HG03520 (cell line): ENCODE measurements around the gene PKD2L1.
A peak's percentile ranks its signal among the peaks of the same experiment; 100 is the strongest.
"Not testable (repeated sequence)": the region's sequence is repeated elsewhere in the genome, so short reads cannot be mapped to it uniquely, and the experiment has no call there.

Experiments
- ATAC-seq: cut with Tn5 transposase; IDR thresholded peaks from one replicate; pipeline ENCODE4 v1.9.1; 2021; ENCODE audit warnings: mild to moderate bottlenecking, moderate library complexity; ENCODE audit not compliant: unreplicated experiment

Gene PKD2L1

GRCh38 chr10:100287756-100288155 lies 42.3 kb downstream of the PKD2L1 start:
- ATAC-seq, result no peak

GRCh38 chr10:100286051-100287033 lies 43.7 kb downstream of the PKD2L1 start, which contains the start of gene BLOC1S2:
Gene BLOC1S2, minus strand, starts transcription at chr10:100286680. Its CDS starts 21 bp downstream, at chr10:100286659.
- ATAC-seq, result peak; percentile 88

- not testable (repeated sequence) for ATAC-seq
These were observed 44.7 kb downstream of the PKD2L1 start for GRCh38 chr10:100285326-100285725.

GRCh38 chr10:100282907-100283306 lies 47.1 kb downstream of the PKD2L1 start:
- ATAC-seq, result no peak

GRCh38 chr10:100276971-100277370 lies 53.1 kb downstream of the PKD2L1 start:
- not testable (repeated sequence) for ATAC-seq

- ATAC-seq, result peak; percentile 64
These were observed 62.6 kb downstream of the PKD2L1 start, which contains the start of gene CWF19L1 for GRCh38 chr10:100267239-100268104. Gene CWF19L1, minus strand, starts transcription at chr10:100267638. Its CDS starts 45 bp downstream, at chr10:100267593.

- no peak for ATAC-seq
These were observed 64.1 kb downstream of the PKD2L1 start for GRCh38 chr10:100265821-100266485.

- ATAC-seq, result no peak
These were observed 75.8 kb downstream of the PKD2L1 start for GRCh38 chr10:100254191-100254590.

GRCh38 chr10:100253041-100253440 lies 77.0 kb downstream of the PKD2L1 start:
- no peak for ATAC-seq

- ATAC-seq, result no peak
These were observed 81.2 kb downstream of the PKD2L1 start for GRCh38 chr10:100248820-100249219.

- no peak for ATAC-seq
These were observed 84.4 kb downstream of the PKD2L1 start for GRCh38 chr10:100245484-100246220.

- no peak for ATAC-seq
These were observed 90.2 kb downstream of the PKD2L1 start for GRCh38 chr10:100239851-100240250.

- ATAC-seq, result no peak
These were observed 91.6 kb downstream of the PKD2L1 start for GRCh38 chr10:100238429-100238828.
